Skeletal muscle tissue (tissue), 4 donors: ENCODE measurements around the gene IFT20. TPM values are rescaled to one million over a fixed set of nuclear protein-coding genes. Genes with fewer than 3 reads are reported as not detected.
"Not testable (repeated sequence)": the region's sequence is repeated elsewhere in the genome, so short reads cannot be mapped to it uniquely, and the experiment has no call there.

Experiments used
- H3K27ac ChIP-seq: one replicate; pipeline ENCODE4 v1.7.0; 2013; ENCODE audit warnings: mild to moderate bottlenecking, low read depth, low read length, inconsistent platforms
- H3K27me3 ChIP-seq, 3 donors: one replicate each; pipeline ENCODE4 v1.7.0; 2013; ENCODE audit warnings: low read length in 3 of 3; ENCODE audit not compliant: control insufficient read depth in 3 of 3, insufficient read depth in 3 of 3
- H3K36me3 ChIP-seq, 3 donors: one replicate each; pipeline ENCODE4 v1.7.0; 2013; ENCODE audit warnings: low read length in 3 of 3; ENCODE audit not compliant: control insufficient read depth in 3 of 3, insufficient read depth in 3 of 3
- H3K4me1 ChIP-seq, 3 donors: one replicate each; pipeline ENCODE4 v1.7.0; 2013; ENCODE audit warnings: low read length in 3 of 3, mild to moderate bottlenecking in 3 of 3; ENCODE audit not compliant: control insufficient read depth in 3 of 3, insufficient read depth in 3 of 3
- H3K4me3 ChIP-seq, 3 donors: one replicate each; pipeline ENCODE4 v1.7.0; 2013; ENCODE audit warnings: low read length in 3 of 3
- H3K9ac ChIP-seq, 3 donors: one replicate each; pipeline ENCODE4 v1.7.0; 2013; ENCODE audit warnings: low read length in 3 of 3, mild to moderate bottlenecking in 3 of 3, moderate library complexity in 2 of 3, low read depth in 1 of 3
- H3K9me3 ChIP-seq, 3 donors: one replicate each; pipeline ENCODE4 v1.7.0; 2013; ENCODE audit warnings: low read length in 3 of 3; ENCODE audit not compliant: control insufficient read depth in 3 of 3
- total RNA-seq: library from RNA; depleted of rRNA; stranded (reverse); fragments of >200 nt; gene quantifications from one replicate; pipeline ENCODE4 v1.2.3, GENCODE V29; 2014
- donor health status: Osteomylitis.

IFT20 gene
- total RNA-seq, 1 donor from 2014 or later: 19.8 TPM

- Histone ChIP-seq H3K36me3 (no peaks in the 10 kb centered on the region), H3K9me3 (no peaks in the 10 kb centered on the region), H3K27ac (no peak overlapping the region), H3K9ac (peak overlapping the region in 2 of 3 donors; percentile 61 to 90), H3K27me3 (no peaks in the 10 kb centered on the region), H3K4me3 (no peak overlapping the region), H3K4me1 (peaks cover 16 to 25% (median 18%) of the 10 kb centered on the region in 3 donors)
Observed at GRCh38 chr17:28317099-28317965, 17.9 kb downstream of the IFT20 start.

- Histone ChIP-seq H3K9ac (no peak overlapping the region), H3K4me1 (peaks cover 16 to 25% (median 18%) of the 10 kb centered on the region in 3 donors), H3K27me3 (no peaks in the 10 kb centered on the region), H3K36me3 (no peaks in the 10 kb centered on the region), H3K9me3 (no peaks in the 10 kb centered on the region), H3K4me3 (no peak overlapping the region), H3K27ac (no peak overlapping the region)
Observed at GRCh38 chr17:28315846-28316705, 19.2 kb downstream of the IFT20 start.

- Histone ChIP-seq H3K4me3 (no peak overlapping the region), H3K36me3 (no peaks in the 10 kb centered on the region), H3K9ac (no peak overlapping the region), H3K4me1 (peaks cover 9 to 11% (median 9%) of the 10 kb centered on the region in 3 donors), H3K9me3 (no peaks in the 10 kb centered on the region), H3K27me3 (no peaks in the 10 kb centered on the region), H3K27ac (no peak overlapping the region)
Observed at GRCh38 chr17:28313841-28314240, 21.4 kb downstream of the IFT20 start.

- Histone ChIP-seq H3K4me3 (no peak overlapping the region), H3K27me3 (peaks cover 3 to 19% (median 10%) of the 10 kb centered on the region in 3 donors), H3K36me3 (no peaks in the 10 kb centered on the region), H3K9me3 (no peaks in the 10 kb centered on the region), H3K27ac (no peak overlapping the region), H3K4me1 (no peaks in the 10 kb centered on the region), H3K9ac (no peak overlapping the region)
Observed at GRCh38 chr17:28306954-28307401, 28.3 kb downstream of the IFT20 start.

- H3K9ac ChIP-seq: no peak overlapping the region
- no peaks in the 10 kb centered on the region for H3K36me3 ChIP-seq
- H3K27ac ChIP-seq: no peak overlapping the region
- no peaks in the 10 kb centered on the region for H3K9me3 ChIP-seq
- no peak overlapping the region for H3K4me3 ChIP-seq
- no peaks in the 10 kb centered on the region for H3K4me1 ChIP-seq
- no peaks in the 10 kb centered on the region for H3K27me3 ChIP-seq
Observed at GRCh38 chr17:28298449-28298848, 36.8 kb downstream of the IFT20 start.

- no peak overlapping the region for H3K27ac ChIP-seq
- H3K27me3 ChIP-seq: no peaks in the 10 kb centered on the region
- H3K36me3 ChIP-seq: no peaks in the 10 kb centered on the region
Observed at GRCh38 chr17:28295677-28296578, 39.3 kb downstream of the IFT20 start.

GRCh38 chr17:28293994-28294393 is 41.3 kb downstream of the IFT20 start:
- H3K9me3 ChIP-seq: no peaks in the 10 kb centered on the region
- no peak overlapping the region for H3K9ac ChIP-seq
- no peaks in the 10 kb centered on the region for H3K4me1 ChIP-seq
- H3K27me3 ChIP-seq: no peaks in the 10 kb centered on the region
- no peak overlapping the region for H3K4me3 ChIP-seq
- H3K36me3 ChIP-seq: no peaks in the 10 kb centered on the region
- H3K27ac ChIP-seq: no peak overlapping the region

More at GRCh38 chr17:28295677-28296578, 39.3 kb downstream of the IFT20 start:
- H3K4me3 ChIP-seq: no peak overlapping the region
- no peak overlapping the region for H3K9ac ChIP-seq
- H3K9me3 ChIP-seq: no peaks in the 10 kb centered on the region
- no peaks in the 10 kb centered on the region for H3K4me1 ChIP-seq

GRCh38 chr17:28292878-28293277 is 42.4 kb downstream of the IFT20 start:
- H3K36me3 ChIP-seq, H3K27ac ChIP-seq, H3K9ac ChIP-seq, H3K9me3 ChIP-seq, H3K4me3 ChIP-seq, H3K4me1 ChIP-seq, H3K27me3 ChIP-seq: not testable (repeated sequence)

GRCh38 chr17:28291780-28292330 is 43.4 kb downstream of the IFT20 start:
- Histone ChIP-seq H3K4me1 (no peaks in the 10 kb centered on the region), H3K4me3 (no peak overlapping the region), H3K27me3 (no peaks in the 10 kb centered on the region), H3K9ac (no peak overlapping the region), H3K9me3 (no peaks in the 10 kb centered on the region), H3K27ac (no peak overlapping the region), H3K36me3 (no peaks in the 10 kb centered on the region)
